Common myeloid progenitor, CD34-positive (primary cell): ENCODE results near the gene OTUD5.

Experiments used
- CTCF ChIA-PET: fragments of 350-600 bp; sonication (Branson Sonifier 250); formaldehyde crosslinking; loops from one replicate; lab custom pipeline; 2021; ENCODE audit warnings: antibody characterized with exemption; lab: Charles Lee
- POLR2A ChIA-PET: fragments of 350-600 bp; sonication (Branson Sonifier 250); formaldehyde crosslinking; loops from one replicate; lab custom pipeline; 2021; ENCODE audit warnings: antibody characterized with exemption; lab: Charles Lee
- DNase-seq, 3 donors: peaks; one replicate each; pipeline versions ENCODE4 v3.0.0 to v3.0.0-alpha.2; 2013
- H3K27ac ChIP-seq, 2 experiments: 1 replicate in 1 of 2; 2 replicates in 1 of 2; pipeline ENCODE4 v1.7.0; 2013; ENCODE audit warnings: inconsistent platforms in 2 of 2, low read length in 2 of 2, mild to moderate bottlenecking in 2 of 2, low read depth in 1 of 2, moderate library complexity in 1 of 2; ENCODE audit not compliant: severe bottlenecking in 2 of 2, insufficient read depth in 1 of 2, poor library complexity in 1 of 2
- H3K27me3 ChIP-seq, 5 experiments: replicated peaks in 2 of 5; 1 replicate in 3 of 5; 2 replicates in 2 of 5; pipeline versions ENCODE4 v1.6.1 to v1.7.0; 2013; ENCODE audit warnings: low read length in 4 of 5, mild to moderate bottlenecking in 2 of 5, moderate library complexity in 2 of 5, inconsistent platforms in 1 of 5; ENCODE audit not compliant: insufficient read depth in 5 of 5, control insufficient read depth in 4 of 5
- H3K36me3 ChIP-seq, 4 experiments: 1 replicate in 2 of 4; 2 replicates in 2 of 4; pipeline versions ENCODE4 v1.6.1 to v1.7.0; 2013; ENCODE audit warnings: low read length in 3 of 4, control low read depth in 1 of 4, mild to moderate bottlenecking in 1 of 4; ENCODE audit not compliant: control insufficient read depth in 4 of 4, insufficient read depth in 4 of 4
- H3K4me1 ChIP-seq, 4 experiments: 1 replicate in 3 of 4; 2 replicates in 1 of 4; pipeline versions ENCODE4 v1.6.1 to v1.7.1; 2013; ENCODE audit warnings: low read length in 3 of 4, mild to moderate bottlenecking in 3 of 4, control low read depth in 1 of 4, inconsistent platforms in 1 of 4, moderate library complexity in 1 of 4; ENCODE audit not compliant: control insufficient read depth in 4 of 4, insufficient read depth in 4 of 4; ENCODE audit errors: control extremely low read depth in 1 of 4
- H3K4me3 ChIP-seq, 7 experiments: 1 replicate in 4 of 7; 2 replicates in 3 of 7; pipeline versions ENCODE4 v1.5.1 to v1.7.0; 2013; ENCODE audit warnings: mild to moderate bottlenecking in 7 of 7, low read length in 6 of 7, moderate library complexity in 6 of 7, inconsistent platforms in 2 of 7, low read depth in 2 of 7, control low read depth in 1 of 7; ENCODE audit not compliant: insufficient read depth in 4 of 7, control insufficient read depth in 1 of 7; ENCODE audit errors: extremely low read depth in 1 of 7
- H3K9me3 ChIP-seq, 5 experiments: 1 replicate in 4 of 5; 2 replicates in 1 of 5; pipeline versions ENCODE4 v1.6.1 to v1.7.1; 2013; ENCODE audit warnings: low read length in 4 of 5, mild to moderate bottlenecking in 2 of 5, inconsistent platforms in 1 of 5, low read depth in 1 of 5, moderate library complexity in 1 of 5; ENCODE audit not compliant: control insufficient read depth in 4 of 5, insufficient read depth in 2 of 5; ENCODE audit errors: control extremely low read depth in 1 of 5
- WGBS: methylation state at CpG from one replicate; pipeline ENCODE4 v1.1.5; 2013; ENCODE audit not compliant: insufficient coverage; 5-methylcytosine and 5-hydroxymethylcytosine counted together

The OTUD5 gene

GRCh38 chrX:48966796-48967579 lies 9.6 kb upstream of the OTUD5 start:
- H3K27me3 ChIP-seq: no peaks in the 10 kb centered on the region
- DNase-seq: no peak
- ChIA-PET POLR2A (no interaction called here), CTCF (interaction anchor here (0.6 kb wide), 1 partner anchor 83 kb away, joined by 3 read pairs; no protein-coding TSS in a partner anchor)
- WGBS: 86% methylated on average over 13 of the region's 15 CpGs
- H3K4me3 ChIP-seq: no peak overlapping the region
- H3K36me3 ChIP-seq: peaks cover 0 to 3% (median 0%) of the 10 kb centered on the region in 4 experiments
- H3K9me3 ChIP-seq: no peaks in the 10 kb centered on the region
- H3K27ac ChIP-seq: no peak overlapping the region
- peaks cover 0 to 16% (median 12%) of the 10 kb centered on the region in 4 experiments for H3K4me1 ChIP-seq

DNA sequence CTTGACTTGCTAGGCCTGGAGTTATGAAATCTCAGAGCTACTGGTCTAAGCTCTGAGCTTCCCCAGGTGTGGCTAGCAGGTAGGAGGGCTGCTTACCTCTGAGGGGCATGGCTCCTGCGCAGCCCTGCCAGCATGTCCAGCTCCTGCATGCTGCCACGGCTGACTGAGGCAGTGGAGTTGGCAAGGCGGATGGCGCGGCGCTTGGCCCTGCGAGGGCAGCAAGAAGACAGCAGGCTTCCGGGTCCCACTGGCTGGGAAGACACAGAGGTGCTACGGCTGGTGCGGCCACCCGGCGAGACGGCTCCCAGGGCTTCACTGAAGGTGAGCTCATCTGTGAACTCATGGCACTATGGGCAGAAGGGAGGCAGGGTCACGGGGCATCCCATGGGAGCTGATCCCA lies 8.6 kb upstream of the OTUD5 start:
- ChIA-PET CTCF (no interaction called here), POLR2A (no interaction called here)
- 95% methylated on average over 14 of the region's 14 CpGs for WGBS
- H3K27ac ChIP-seq: no peak overlapping the region
- H3K4me3 ChIP-seq: no peak overlapping the region
- no peaks in the 10 kb centered on the region for H3K27me3 ChIP-seq
- H3K9me3 ChIP-seq: no peaks in the 10 kb centered on the region
- no peak for DNase-seq
- H3K4me1 ChIP-seq: peaks cover 0 to 19% (median 10%) of the 10 kb centered on the region in 4 experiments
- peaks cover 0 to 3% (median 0%) of the 10 kb centered on the region in 4 experiments for H3K36me3 ChIP-seq

GRCh38 chrX:48961585-48962091 lies 4.2 kb upstream of the OTUD5 start:
- ChIA-PET CTCF (interaction anchor here (1.0 to 1.7 kb wide), 2 partner anchors 10 to 15 kb away, joined by 6 to 12 read pairs; partner anchors contain the start of gene KCND1), POLR2A (interaction anchor here (1.4 kb wide), 1 partner anchor 10 kb away, joined by 6 read pairs; the partner anchor contains the start of gene KCND1)
- Histone ChIP-seq H3K4me1 (peaks cover 13 to 32% (median 18%) of the 10 kb centered on the region in 4 experiments), H3K4me3 (peak overlapping the region in 2 of 7 experiments; percentile 7 to 19), H3K27ac (peak overlapping the region; percentile 17 to 65), H3K27me3 (no peaks in the 10 kb centered on the region), H3K36me3 (peaks cover 0 to 3% (median 0%) of the 10 kb centered on the region in 4 experiments), H3K9me3 (peaks cover 0 to 2% (median 0%) of the 10 kb centered on the region in 5 experiments)
- WGBS: 30% methylated on average over 3 of the region's 5 CpGs
- DNase-seq: peak; percentile 71 to 83 (median 78)

GRCh38 chrX:48960291-48960690 lies 2.9 kb upstream of the OTUD5 start:
- Histone ChIP-seq H3K36me3 (peaks cover 0 to 6% (median 1%) of the 10 kb centered on the region in 4 experiments), H3K27ac (no peak overlapping the region), H3K27me3 (no peaks in the 10 kb centered on the region), H3K9me3 (peaks cover 0 to 2% (median 0%) of the 10 kb centered on the region in 5 experiments), H3K4me1 (peaks cover 18 to 46% (median 25%) of the 10 kb centered on the region in 4 experiments), H3K4me3 (no peak overlapping the region)
- WGBS: 75% methylated on average over 2 of the region's 2 CpGs
- CTCF ChIA-PET: interaction anchor here (1.4 kb wide), 1 partner anchor 12 kb away, joined by 4 read pairs; the partner anchor contains the start of gene KCND1
- POLR2A ChIA-PET: no interaction called here
- DNase-seq: no peak

GRCh38 chrX:48958635-48959094 lies 1.3 kb upstream of the OTUD5 start:
- WGBS: 49% methylated on average over 18 of the region's 21 CpGs
- Histone ChIP-seq H3K27me3 (no peaks in the 10 kb centered on the region), H3K4me3 (peak overlapping the region; percentile 43 to 81 (median 71)), H3K4me1 (peaks cover 18 to 56% (median 27%) of the 10 kb centered on the region in 4 experiments), H3K9me3 (peaks cover 0 to 2% (median 0%) of the 10 kb centered on the region in 5 experiments), H3K36me3 (peaks cover 0 to 15% (median 5%) of the 10 kb centered on the region in 4 experiments), H3K27ac (peak overlapping the region; percentile 95 to 98)
- peak in 2 of 3 donors; percentile 33 to 37 for DNase-seq
- ChIA-PET POLR2A (interaction anchor here (0.7 to 1.3 kb wide), 6 partner anchors 14 to 208 kb away, joined by 3 to 10 read pairs (median 4); partner anchors contain the start of genes KCND1 and TFE3), CTCF (interaction anchor here (1.0 to 2.0 kb wide), 6 partner anchors 10 to 85 kb away, joined by 3 to 9 read pairs (median 4); partner anchors contain the start of gene KCND1)

- peaks cover 0 to 2% (median 0%) of the 10 kb centered on the region in 5 experiments for H3K9me3 ChIP-seq
- POLR2A ChIA-PET: interaction anchor here (0.5 to 1.3 kb wide), 11 partner anchors 14 to 208 kb away, joined by 3 to 10 read pairs (median 3); partner anchors contain the start of genes GRIPAP1, KCND1, PQBP1 and TFE3
- DNase-seq: peak; percentile 97 to 99 (median 98)
These were observed 624 bp upstream of the OTUD5 start for GRCh38 chrX:48957827-48958634.

More at GRCh38 chrX:48957827-48958634, 624 bp upstream of the OTUD5 start:
- CTCF ChIA-PET: interaction anchor here (1.0 to 2.0 kb wide), 6 partner anchors 10 to 86 kb away, joined by 3 to 9 read pairs (median 4); partner anchors contain the start of gene KCND1
- peaks cover 0 to 17% (median 5%) of the 10 kb centered on the region in 4 experiments for H3K36me3 ChIP-seq
- H3K4me1 ChIP-seq: peaks cover 18 to 61% (median 27%) of the 10 kb centered on the region in 4 experiments
- H3K4me3 ChIP-seq: peak overlapping the region; percentile 57 to 87 (median 70)
- H3K27ac ChIP-seq: peak overlapping the region; percentile 95 to 98
- 36% methylated on average over 53 of the region's 66 CpGs for WGBS
- H3K27me3 ChIP-seq: no peaks in the 10 kb centered on the region
